ENCODE measurements around the gene PDS5B.
"Not testable (repeated sequence)": the region's sequence is repeated elsewhere in the genome, so short reads cannot be mapped to it uniquely, and the experiment has no call there.

The PDS5B gene

GRCh38 chr13:32586080-32586900 lies at the start of gene PDS5B:
Gene PDS5B, plus strand, starts transcription at chr13:32586452. Its CDS starts 62,321 bp downstream, at chr13:32648773.
- ATAC-seq (ENCODE audit: low read depth) (peak; percentile 86), DNase-seq (ENCODE audit: low spot score in 2 of 2) (peak; percentile 97 to 98)
- Mint-ChIP-seq H3K27ac (peak within 1 kb of the TSS; percentile 95), H3K4me3 (peak within 1 kb of the TSS; percentile 94), H3K36me3 (peaks cover 1% of the 10 kb centered on the region), H3K9me3 (no peaks in the 10 kb centered on the region), H3K4me1 (peaks cover 25% of the 10 kb centered on the region), H3K27me3 (no peaks in the 10 kb centered on the region)

- H3K27me3 Mint-ChIP-seq, result no peaks in the 10 kb centered on the region
- H3K9me3 Mint-ChIP-seq, result no peaks in the 10 kb centered on the region
- H3K4me1 Mint-ChIP-seq, result peaks cover 33% of the 10 kb centered on the region
- peak overlapping the region; percentile 97 for H3K4me3 Mint-ChIP-seq
- peaks cover 23% of the 10 kb centered on the region for H3K36me3 Mint-ChIP-seq
- ATAC-seq (ENCODE audit: low read depth) (peak; percentile 16), DNase-seq (ENCODE audit: low spot score in 2 of 2) (no peak)
- peak overlapping the region; percentile 100 for H3K27ac Mint-ChIP-seq
These were observed 48.6 kb upstream of the PDS5B start for GRCh38 chr13:32537580-32538142.

GRCh38 chr13:32538143-32538620 lies 48.1 kb upstream of the PDS5B start:
- Mint-ChIP-seq H3K27ac (peak overlapping the region; percentile 100), H3K27me3 (no peaks in the 10 kb centered on the region), H3K9me3 (no peaks in the 10 kb centered on the region), H3K36me3 (peaks cover 23% of the 10 kb centered on the region), H3K4me1 (peaks cover 33% of the 10 kb centered on the region), H3K4me3 (peak overlapping the region; percentile 97)
- DNase-seq (ENCODE audit: low spot score in 2 of 2), result no peak
- ATAC-seq (ENCODE audit: low read depth), result peak; percentile 71

DNA sequence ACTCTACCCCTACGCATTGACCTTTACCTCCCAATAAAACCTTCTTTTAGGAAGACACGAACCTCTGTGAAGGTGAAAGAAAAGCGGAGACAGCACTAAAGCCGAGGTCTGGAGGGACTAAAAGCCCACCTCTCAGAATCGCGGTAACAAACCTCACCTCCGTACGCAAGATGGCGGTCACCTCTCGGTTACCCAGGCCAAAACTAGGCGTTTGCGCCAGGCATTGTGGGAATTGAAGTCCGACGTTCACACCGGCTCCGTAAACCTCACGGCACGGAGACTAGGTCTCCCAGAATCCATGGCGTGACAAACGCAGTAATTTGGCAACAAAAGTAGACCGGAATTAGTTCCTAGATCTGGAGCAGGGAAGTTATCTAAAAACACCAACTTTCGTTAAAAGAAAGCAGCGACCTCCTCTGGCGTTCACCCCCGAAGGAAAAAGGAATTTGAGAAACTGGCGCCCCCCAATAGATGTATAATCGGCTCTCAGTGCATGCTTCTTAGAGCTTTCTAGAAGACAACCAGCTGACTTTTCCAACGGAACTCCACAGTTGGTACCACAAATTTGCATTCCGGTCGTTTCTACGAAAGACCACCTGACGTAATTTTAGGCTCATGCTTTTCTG lies 47.5 kb upstream of the PDS5B start, which contains the start of gene N4BP2L2:
N4BP2L2 (minus strand) TSS at position 175 of the 626 bp plus-strand sequence. CDS start 1,768 bp downstream, outside the sequence.
- peak; percentile 91 for ATAC-seq (ENCODE audit: low read depth)
- Mint-ChIP-seq H3K4me1 (peaks cover 28% of the 10 kb centered on the region), H3K9me3 (no peaks in the 10 kb centered on the region), H3K4me3 (peak within 1 kb of the TSS; percentile 97), H3K36me3 (peaks cover 19% of the 10 kb centered on the region), H3K27me3 (no peaks in the 10 kb centered on the region), H3K27ac (peak within 1 kb of the TSS; percentile 100)
- peak; percentile 80 to 85 for DNase-seq (ENCODE audit: low spot score in 2 of 2)

DNA sequence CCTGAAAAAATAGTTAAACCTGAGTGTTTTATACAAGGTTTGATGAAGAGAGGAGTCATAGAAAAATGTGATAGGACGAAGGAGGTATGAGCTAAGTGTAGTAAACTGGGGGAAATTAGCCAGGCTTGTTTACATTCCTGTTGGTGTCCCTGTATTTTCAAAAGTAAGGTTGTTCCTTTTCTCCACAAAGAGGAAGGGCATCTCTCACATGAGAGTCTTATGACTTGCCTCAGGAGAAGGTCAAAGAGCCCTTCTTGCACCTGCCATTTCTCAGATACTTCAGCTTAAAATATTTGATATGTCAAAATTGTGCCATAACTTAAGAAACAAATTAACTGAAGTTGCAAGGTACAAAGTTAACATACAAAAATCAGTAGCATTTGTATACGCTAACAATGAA lies 44.0 kb upstream of the PDS5B start:
- no peak overlapping the region for H3K27ac Mint-ChIP-seq
- ATAC-seq (ENCODE audit: low read depth), result no peak
- no peaks in the 10 kb centered on the region for H3K36me3 Mint-ChIP-seq
- H3K4me3 Mint-ChIP-seq, result no peak overlapping the region
- H3K27me3 Mint-ChIP-seq, result no peaks in the 10 kb centered on the region
- DNase-seq (ENCODE audit: low spot score in 2 of 2), result no peak
- no peaks in the 10 kb centered on the region for H3K9me3 Mint-ChIP-seq
- H3K4me1 Mint-ChIP-seq, result peaks cover 14% of the 10 kb centered on the region

GRCh38 chr13:32545083-32545482 lies 41.2 kb upstream of the PDS5B start:
- ATAC-seq (ENCODE audit: low read depth) (peak; percentile 90), DNase-seq (ENCODE audit: low spot score in 2 of 2) (no peak)
- Mint-ChIP-seq H3K27me3 (no peaks in the 10 kb centered on the region), H3K4me1 (peaks cover 7% of the 10 kb centered on the region), H3K36me3 (no peaks in the 10 kb centered on the region), H3K27ac (peak overlapping the region; percentile 40), H3K4me3 (no peak overlapping the region), H3K9me3 (no peaks in the 10 kb centered on the region)

DNA sequence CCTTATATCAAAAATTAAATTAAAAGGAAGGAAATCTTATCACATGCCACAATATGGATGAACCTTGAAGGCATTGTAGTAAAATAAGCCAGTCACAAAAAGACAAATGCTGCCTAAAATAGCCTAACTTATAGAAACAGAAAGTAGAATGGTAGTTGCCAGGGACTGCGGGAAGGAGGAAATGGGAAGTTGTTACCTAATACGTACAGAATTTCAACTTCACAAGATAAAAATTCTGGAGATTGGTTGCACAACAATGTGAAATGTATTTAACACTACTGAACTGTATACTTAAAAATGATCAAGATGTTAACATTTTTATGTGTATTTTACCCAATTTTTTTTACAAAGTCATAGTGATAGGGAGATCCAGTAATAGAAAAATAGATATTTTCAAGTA lies 37.4 kb upstream of the PDS5B start:
- Mint-ChIP-seq H3K4me1 (peaks cover 7% of the 10 kb centered on the region), H3K9me3 (peaks cover 1% of the 10 kb centered on the region), H3K27me3 (peaks cover 3% of the 10 kb centered on the region), H3K36me3 (peaks cover 3% of the 10 kb centered on the region), H3K27ac (no peak overlapping the region), H3K4me3 (no peak overlapping the region)
- ATAC-seq (ENCODE audit: low read depth) (no peak), DNase-seq (ENCODE audit: low spot score in 2 of 2) (no peak)

GRCh38 chr13:32549788-32550187 lies 36.5 kb upstream of the PDS5B start:
- H3K27me3 Mint-ChIP-seq, result peaks cover 3% of the 10 kb centered on the region
- DNase-seq (ENCODE audit: low spot score in 2 of 2) (no peak), ATAC-seq (ENCODE audit: low read depth) (no peak)
- peaks cover 1% of the 10 kb centered on the region for H3K9me3 Mint-ChIP-seq
- H3K4me1 Mint-ChIP-seq, result peaks cover 7% of the 10 kb centered on the region
- peaks cover 3% of the 10 kb centered on the region for H3K36me3 Mint-ChIP-seq
- no peak overlapping the region for H3K4me3 Mint-ChIP-seq
- no peak overlapping the region for H3K27ac Mint-ChIP-seq

- no peak overlapping the region for H3K4me3 Mint-ChIP-seq
These were observed 32.5 kb upstream of the PDS5B start for GRCh38 chr13:32553720-32554119.

DNA sequence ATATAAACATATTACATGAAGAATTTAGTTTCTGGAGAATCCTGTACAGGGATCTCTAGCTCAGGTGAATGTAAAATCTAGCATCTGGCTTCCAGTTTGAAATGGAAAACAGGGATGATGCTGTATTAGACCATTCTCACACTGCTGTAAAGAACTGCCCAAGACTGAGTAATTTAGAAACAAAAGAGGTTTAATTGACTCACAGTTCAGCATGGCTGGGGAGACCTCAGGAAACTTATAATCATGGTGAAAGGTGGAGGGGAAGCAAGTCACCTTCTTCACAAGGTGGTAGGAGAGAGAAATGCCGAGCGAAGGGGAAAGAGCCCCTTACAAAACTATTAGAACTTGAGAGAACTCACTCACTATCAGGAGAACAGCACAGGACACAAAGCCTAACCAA lies 30.6 kb upstream of the PDS5B start:
- DNase-seq (ENCODE audit: low spot score in 2 of 2) (no peak), ATAC-seq (ENCODE audit: low read depth) (no peak)
- Mint-ChIP-seq H3K27me3 (peaks cover 4% of the 10 kb centered on the region), H3K4me3 (no peak overlapping the region), H3K27ac (no peak overlapping the region), H3K36me3 (peaks cover 4% of the 10 kb centered on the region), H3K4me1 (no peaks in the 10 kb centered on the region), H3K9me3 (peaks cover 3% of the 10 kb centered on the region)

More at GRCh38 chr13:32553720-32554119, 32.5 kb upstream of the PDS5B start:
- Mint-ChIP-seq H3K27ac (no peak overlapping the region), H3K27me3 (peaks cover 3% of the 10 kb centered on the region), H3K4me1 (no peaks in the 10 kb centered on the region), H3K9me3 (peaks cover 1% of the 10 kb centered on the region), H3K36me3 (peaks cover 3% of the 10 kb centered on the region)
- DNase-seq (ENCODE audit: low spot score in 2 of 2) (no peak), ATAC-seq (ENCODE audit: low read depth) (no peak)

GRCh38 chr13:32560842-32561241 lies 25.4 kb upstream of the PDS5B start:
- H3K27ac Mint-ChIP-seq; H3K4me1 Mint-ChIP-seq; DNase-seq (ENCODE audit: low spot score in 2 of 2); ATAC-seq (ENCODE audit: low read depth); H3K36me3 Mint-ChIP-seq; H3K4me3 Mint-ChIP-seq; H3K9me3 Mint-ChIP-seq; H3K27me3 Mint-ChIP-seq: not testable (repeated sequence)

- H3K27ac Mint-ChIP-seq, result not testable (repeated sequence)
These were observed 10.6 kb upstream of the PDS5B start for GRCh38 chr13:32575687-32576086.

GRCh38 chr13:32577032-32577431 lies 9.2 kb upstream of the PDS5B start:
- Mint-ChIP-seq H3K4me1 (no peaks in the 10 kb centered on the region), H3K36me3 (peaks cover 7% of the 10 kb centered on the region)

More at GRCh38 chr13:32575687-32576086, 10.6 kb upstream of the PDS5B start:
- ATAC-seq (ENCODE audit: low read depth); H3K4me1 Mint-ChIP-seq; DNase-seq (ENCODE audit: low spot score in 2 of 2); H3K9me3 Mint-ChIP-seq; H3K36me3 Mint-ChIP-seq; H3K27me3 Mint-ChIP-seq; H3K4me3 Mint-ChIP-seq: not testable (repeated sequence)

More at GRCh38 chr13:32577032-32577431, 9.2 kb upstream of the PDS5B start:
- ATAC-seq (ENCODE audit: low read depth), result no peak
- H3K9me3 Mint-ChIP-seq, result peaks cover 8% of the 10 kb centered on the region
- H3K27me3 Mint-ChIP-seq, result no peaks in the 10 kb centered on the region
- H3K4me3 Mint-ChIP-seq, result no peak overlapping the region
- no peak for DNase-seq (ENCODE audit: low spot score in 2 of 2)
- no peak overlapping the region for H3K27ac Mint-ChIP-seq
